ENCODE data around the gene CCDC69. TPM values are rescaled to one million over a fixed set of nuclear protein-coding genes. Genes with fewer than 3 reads are reported as not detected.

CCDC69 gene
- total and polyA plus RNA-seq, 3 experiments from 2014 or later = 47.9 to 134 (median 50.5) TPM

DNA sequence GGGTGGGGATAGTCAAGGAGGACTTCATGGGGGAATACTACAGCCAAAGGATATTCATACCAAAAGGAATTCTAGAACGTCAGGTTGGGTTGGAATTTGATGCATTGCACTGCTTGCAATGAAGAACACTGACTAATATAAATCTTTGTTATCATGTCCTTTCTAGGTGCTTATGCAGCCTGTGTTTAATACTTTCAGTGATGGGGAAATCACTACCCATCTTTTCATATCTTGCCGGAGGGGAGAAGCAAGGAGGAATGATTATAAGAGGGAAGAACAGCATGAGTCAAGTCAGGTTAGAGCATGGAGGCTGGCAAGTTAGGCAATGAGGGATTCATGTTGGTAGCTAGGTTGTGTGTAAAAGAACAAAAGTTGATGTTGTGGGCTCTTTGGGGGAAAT, 5.1 kb upstream of the CCDC69 start:
- ChIA-PET CTCF (interaction anchor here (1.6 to 2.0 kb wide), 3 partner anchors 9 to 64 kb away, joined by 9 to 12 read pairs (median 10); no protein-coding TSS in a partner anchor), POLR2A (interaction anchor here (1.0 kb wide), 1 partner anchor 23 kb away, joined by 3 read pairs; no protein-coding TSS in a partner anchor)
- DNase-seq = no peak
- Histone ChIP-seq H3K36me3 (ENCODE audit: insufficient read depth, low read length) (no peaks in the 10 kb centered on the region), H3K27me3 (ENCODE audit: insufficient read depth, low read length, poor library complexity, severe bottlenecking) (no peaks in the 10 kb centered on the region), H3K27ac (ENCODE audit: low read depth, low read length) (no peak overlapping the region), H3K4me3 (ENCODE audit: low read length) (no peak overlapping the region), H3K4me1 (ENCODE audit: insufficient read depth, low read length) (peaks cover 23% of the 10 kb centered on the region), H3K9me3 (ENCODE audit: low read length) (no peaks in the 10 kb centered on the region)
- Mint-ChIP-seq H3K4me1 (peaks cover 15 to 27% (median 18%) of the 10 kb centered on the region in 3 donors), H3K36me3 (no peaks in the 10 kb centered on the region), H3K4me3 (no peak overlapping the region), H3K9me3 (no peaks in the 10 kb centered on the region), H3K27me3 (peaks cover 0 to 3% of the 10 kb centered on the region in 2 donors), H3K27ac (no peak overlapping the region)

DNA sequence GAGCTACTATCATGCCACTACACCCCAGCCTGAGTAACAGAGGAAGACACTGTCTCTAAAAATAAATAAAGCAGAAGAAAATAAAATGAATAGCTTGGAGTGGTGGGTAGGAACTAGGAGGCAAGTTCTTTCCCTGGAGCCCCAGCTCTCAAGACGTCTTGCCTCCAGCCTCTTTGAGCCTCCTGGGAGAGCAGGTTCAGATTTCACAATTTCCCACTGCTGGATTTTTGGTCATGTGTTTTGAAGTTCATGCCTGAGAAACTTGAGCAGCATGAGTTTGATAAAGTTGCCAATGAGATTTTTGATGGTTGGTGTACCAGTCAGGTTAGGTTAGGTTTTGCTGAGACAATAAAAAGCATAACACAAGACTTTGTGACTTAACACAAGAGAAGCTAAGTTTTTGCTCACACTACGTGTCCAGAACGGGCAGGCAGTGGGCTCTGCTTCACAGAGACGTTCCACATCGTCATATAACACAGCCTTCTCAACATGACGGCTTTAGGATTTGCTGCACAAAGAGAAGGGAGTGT, 4.1 kb upstream of the CCDC69 start:
- Histone ChIP-seq H3K4me3 (ENCODE audit: low read length) (no peak overlapping the region), H3K27me3 (ENCODE audit: insufficient read depth, low read length, poor library complexity, severe bottlenecking) (no peaks in the 10 kb centered on the region), H3K36me3 (ENCODE audit: insufficient read depth, low read length) (no peaks in the 10 kb centered on the region), H3K4me1 (ENCODE audit: insufficient read depth, low read length) (peaks cover 20% of the 10 kb centered on the region), H3K27ac (ENCODE audit: low read depth, low read length) (no peak overlapping the region), H3K9me3 (ENCODE audit: low read length) (no peaks in the 10 kb centered on the region)
- DNase-seq = no peak
- Mint-ChIP-seq H3K4me1 (peaks cover 12 to 21% (median 18%) of the 10 kb centered on the region in 3 donors), H3K27me3 (peaks cover 0 to 3% of the 10 kb centered on the region in 2 donors), H3K27ac (peak overlapping the region in 3 of 8 donors; percentile 35 to 57 (median 36)), H3K4me3 (no peak overlapping the region), H3K9me3 (no peaks in the 10 kb centered on the region), H3K36me3 (peaks cover 0 to 8% (median 0%) of the 10 kb centered on the region in 3 donors)
- ChIA-PET POLR2A (no interaction called here), CTCF (interaction anchor here (0.9 to 1.6 kb wide), 4 partner anchors 10 to 63 kb away, joined by 3 to 10 read pairs (median 4); no protein-coding TSS in a partner anchor)

DNA sequence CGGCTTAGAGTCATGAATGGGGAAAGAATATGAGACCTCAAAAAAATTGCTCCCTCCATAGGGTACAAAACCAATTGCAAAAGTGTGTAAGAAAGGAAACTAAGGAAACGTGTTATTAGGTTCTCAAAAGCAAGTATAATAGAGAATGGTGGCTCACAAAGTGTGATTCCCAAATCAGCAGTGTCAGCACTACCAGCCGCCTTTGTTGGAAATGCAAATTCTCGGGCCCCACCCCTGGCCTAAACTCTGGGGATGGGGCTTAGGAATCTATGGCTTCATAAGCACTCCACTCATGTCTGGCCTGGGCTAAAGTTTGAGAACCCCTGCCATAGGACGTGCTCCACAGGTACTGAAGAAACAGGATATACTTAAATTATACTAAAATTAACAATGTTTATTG, 1.6 kb upstream of the CCDC69 start:
- Mint-ChIP-seq H3K27me3 (peaks cover 0 to 3% of the 10 kb centered on the region in 2 donors), H3K4me1 (peaks cover 37 to 43% (median 40%) of the 10 kb centered on the region in 3 donors), H3K4me3 (peak overlapping the region in 6 of 7 donors; percentile 52 to 93 (median 80)), H3K27ac (peak overlapping the region; percentile 91 to 99 (median 96)), H3K9me3 (no peaks in the 10 kb centered on the region), H3K36me3 (peaks cover 0 to 26% (median 2%) of the 10 kb centered on the region in 3 donors)
- H3K9me3 ChIP-seq (ENCODE audit: low read length) = no peaks in the 10 kb centered on the region
- H3K27ac ChIP-seq (ENCODE audit: low read depth, low read length) = no peak overlapping the region
- DNase-seq = no peak
- no peaks in the 10 kb centered on the region for H3K36me3 ChIP-seq (ENCODE audit: insufficient read depth, low read length)
- peak overlapping the region; percentile 9 for H3K4me3 ChIP-seq (ENCODE audit: low read length)
- ChIA-PET POLR2A (interaction anchor here (0.6 to 4.6 kb wide), 3 partner anchors 9 to 27 kb away, joined by 3 to 74 read pairs (median 14); no protein-coding TSS in a partner anchor), CTCF (interaction anchor here (1.1 to 6.2 kb wide), 6 partner anchors 11 to 174 kb away, joined by 3 to 69 read pairs (median 20); partner anchors contain the start of gene GM2A)
- H3K4me1 ChIP-seq (ENCODE audit: insufficient read depth, low read length) = peaks cover 45% of the 10 kb centered on the region
- H3K27me3 ChIP-seq (ENCODE audit: insufficient read depth, low read length, poor library complexity, severe bottlenecking) = no peaks in the 10 kb centered on the region

DNA sequence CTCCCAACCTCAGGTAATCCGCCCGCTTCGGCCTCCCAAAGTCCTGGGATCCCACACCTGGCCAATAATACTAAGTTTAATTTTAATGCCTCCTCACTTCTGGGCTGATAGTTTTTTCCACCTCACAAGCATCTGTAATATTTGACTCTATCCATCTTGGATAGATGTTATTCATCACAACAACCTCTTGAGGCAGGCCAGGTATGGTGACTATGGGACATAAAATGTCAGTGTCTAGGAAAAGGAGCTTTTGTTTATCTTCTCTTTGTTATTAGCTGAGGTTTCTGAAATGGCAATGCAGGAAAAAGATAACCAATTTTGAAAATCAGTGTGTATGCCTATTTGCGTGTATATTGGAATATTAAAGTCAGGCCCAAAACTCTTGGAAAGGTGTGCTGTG, 1.2 kb upstream of the CCDC69 start:
- H3K9me3 ChIP-seq (ENCODE audit: low read length) = no peaks in the 10 kb centered on the region

DNA sequence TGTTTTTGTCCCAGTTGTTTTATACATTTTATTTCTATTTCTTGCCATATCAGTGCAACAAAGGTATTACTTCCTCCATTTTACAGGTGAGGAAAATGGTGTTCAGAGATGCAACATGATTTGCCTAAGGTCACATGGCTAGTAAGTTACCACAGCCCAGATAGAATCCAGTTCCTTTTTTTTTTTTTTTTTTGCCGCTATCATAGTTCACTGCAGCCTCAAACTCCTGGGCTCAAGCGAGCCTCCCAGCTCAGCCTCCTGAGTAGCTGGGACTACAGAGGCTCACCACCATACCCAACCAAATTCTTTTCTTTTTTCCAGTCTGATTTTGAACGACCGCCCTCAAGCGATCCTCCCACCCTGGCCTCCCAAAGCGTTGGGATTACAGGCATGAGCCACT, 480 bp upstream of the CCDC69 start:
- H3K4me1 ChIP-seq (ENCODE audit: insufficient read depth, low read length) = peaks cover 56% of the 10 kb centered on the region
- DNase-seq = peak in 1 of 5 donors; percentile 40
- H3K27ac ChIP-seq (ENCODE audit: low read depth, low read length) = peak overlapping the region; percentile 86
- ChIA-PET CTCF (interaction anchor here (0.7 to 6.2 kb wide), 11 partner anchors 11 to 109 kb away, joined by 3 to 69 read pairs (median 6); partner anchors contain the start of gene GM2A), POLR2A (interaction anchor here (0.7 to 4.6 kb wide), 12 partner anchors 10 to 524 kb away, joined by 3 to 74 read pairs (median 6); partner anchors contain the start of genes GM2A and TNIP1)
- peaks cover 47 to 54% (median 52%) of the 10 kb centered on the region in 3 donors for H3K4me1 Mint-ChIP-seq
- H3K9me3 ChIP-seq (ENCODE audit: low read length) = no peaks in the 10 kb centered on the region
- H3K4me3 ChIP-seq (ENCODE audit: low read length) = peak overlapping the region; percentile 92
- H3K36me3 Mint-ChIP-seq = peaks cover 0 to 34% (median 2%) of the 10 kb centered on the region in 3 donors
- H3K27me3 Mint-ChIP-seq = no peaks in the 10 kb centered on the region
- peak overlapping the region; percentile 80 to 98 (median 89) for H3K4me3 Mint-ChIP-seq
- H3K27ac Mint-ChIP-seq = peak overlapping the region; percentile 91 to 99 (median 96)
- no peaks in the 10 kb centered on the region for H3K36me3 ChIP-seq (ENCODE audit: insufficient read depth, low read length)
- no peaks in the 10 kb centered on the region for H3K27me3 ChIP-seq (ENCODE audit: insufficient read depth, low read length, poor library complexity, severe bottlenecking)
- H3K9me3 Mint-ChIP-seq = no peaks in the 10 kb centered on the region

More for the DNA sequence above, 1.2 kb upstream of the CCDC69 start:
- Histone ChIP-seq H3K4me3 (ENCODE audit: low read length) (peak overlapping the region; percentile 9), H3K4me1 (ENCODE audit: insufficient read depth, low read length) (peaks cover 49% of the 10 kb centered on the region), H3K36me3 (ENCODE audit: insufficient read depth, low read length) (no peaks in the 10 kb centered on the region), H3K27ac (ENCODE audit: low read depth, low read length) (no peak overlapping the region), H3K27me3 (ENCODE audit: insufficient read depth, low read length, poor library complexity, severe bottlenecking) (no peaks in the 10 kb centered on the region)
- H3K9me3 Mint-ChIP-seq = no peaks in the 10 kb centered on the region
- peak overlapping the region; percentile 52 to 98 (median 87) for H3K4me3 Mint-ChIP-seq
- DNase-seq = no peak
- H3K4me1 Mint-ChIP-seq = peaks cover 41 to 47% (median 45%) of the 10 kb centered on the region in 3 donors
- peak overlapping the region; percentile 91 to 99 (median 96) for H3K27ac Mint-ChIP-seq
- ChIA-PET CTCF (interaction anchor here (1.1 to 6.2 kb wide), 7 partner anchors 11 to 173 kb away, joined by 3 to 69 read pairs (median 16); partner anchors contain the start of gene GM2A), POLR2A (interaction anchor here (0.6 to 4.6 kb wide), 5 partner anchors 9 to 62 kb away, joined by 3 to 74 read pairs (median 8); no protein-coding TSS in a partner anchor)
- H3K27me3 Mint-ChIP-seq = peaks cover 0 to 2% of the 10 kb centered on the region in 2 donors
- peaks cover 0 to 30% (median 2%) of the 10 kb centered on the region in 3 donors for H3K36me3 Mint-ChIP-seq

DNA sequence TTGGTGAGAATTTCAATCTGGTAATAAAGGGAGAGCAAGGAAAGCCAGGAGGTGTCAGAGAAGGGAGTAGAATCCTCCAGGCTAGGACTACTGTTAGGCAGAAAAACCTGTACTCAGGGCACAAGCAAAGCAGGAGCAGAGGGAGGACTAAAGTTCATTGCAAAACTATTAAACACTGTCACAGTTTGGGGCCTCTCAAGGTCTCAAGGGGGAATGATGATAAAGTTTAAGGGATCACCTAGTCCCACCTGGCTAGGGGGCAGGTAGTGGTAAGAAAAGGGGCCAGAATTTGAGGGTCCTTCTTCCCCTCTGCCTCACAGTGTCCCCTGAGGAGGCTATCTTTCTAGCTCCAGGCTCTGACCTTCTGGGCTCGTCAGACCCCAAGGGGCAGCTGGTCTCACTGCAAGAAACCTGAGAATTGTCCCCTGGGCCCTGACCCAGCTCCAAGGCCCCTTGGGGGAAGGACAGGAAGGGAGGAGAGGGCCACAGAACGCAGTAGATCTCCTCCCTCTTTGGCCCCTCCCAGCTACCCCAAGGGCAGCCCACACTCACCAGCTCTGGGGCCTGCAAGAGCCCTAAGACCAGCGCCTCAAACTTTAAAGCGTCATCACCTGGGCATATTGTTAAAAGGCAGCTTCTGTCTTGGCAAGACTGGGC, 974 bp downstream of the CCDC69 start:
- Histone ChIP-seq H3K36me3 (ENCODE audit: insufficient read depth, low read length) (no peaks in the 10 kb centered on the region), H3K9me3 (ENCODE audit: low read length) (no peaks in the 10 kb centered on the region), H3K4me3 (ENCODE audit: low read length) (peak overlapping the region; percentile 92), H3K27ac (ENCODE audit: low read depth, low read length) (peak overlapping the region; percentile 86), H3K4me1 (ENCODE audit: insufficient read depth, low read length) (peaks cover 70% of the 10 kb centered on the region), H3K27me3 (ENCODE audit: insufficient read depth, low read length, poor library complexity, severe bottlenecking) (no peaks in the 10 kb centered on the region)
- ChIA-PET POLR2A (interaction anchor here (0.7 to 4.6 kb wide), 10 partner anchors 10 to 142 kb away, joined by 3 to 74 read pairs (median 6); partner anchors contain the start of genes GM2A and TNIP1), CTCF (interaction anchor here (0.9 to 6.2 kb wide), 14 partner anchors 9 to 108 kb away, joined by 3 to 69 read pairs (median 6); partner anchors contain the start of gene GM2A)
- Mint-ChIP-seq H3K27ac (peak overlapping the region; percentile 91 to 99 (median 96)), H3K27me3 (no peaks in the 10 kb centered on the region), H3K9me3 (no peaks in the 10 kb centered on the region), H3K4me3 (peak overlapping the region; percentile 80 to 98 (median 89)), H3K36me3 (peaks cover 0 to 49% (median 5%) of the 10 kb centered on the region in 3 donors), H3K4me1 (peaks cover 62 to 68% (median 66%) of the 10 kb centered on the region in 3 donors)
- DNase-seq = peak; percentile 38 to 75 (median 49)

DNA sequence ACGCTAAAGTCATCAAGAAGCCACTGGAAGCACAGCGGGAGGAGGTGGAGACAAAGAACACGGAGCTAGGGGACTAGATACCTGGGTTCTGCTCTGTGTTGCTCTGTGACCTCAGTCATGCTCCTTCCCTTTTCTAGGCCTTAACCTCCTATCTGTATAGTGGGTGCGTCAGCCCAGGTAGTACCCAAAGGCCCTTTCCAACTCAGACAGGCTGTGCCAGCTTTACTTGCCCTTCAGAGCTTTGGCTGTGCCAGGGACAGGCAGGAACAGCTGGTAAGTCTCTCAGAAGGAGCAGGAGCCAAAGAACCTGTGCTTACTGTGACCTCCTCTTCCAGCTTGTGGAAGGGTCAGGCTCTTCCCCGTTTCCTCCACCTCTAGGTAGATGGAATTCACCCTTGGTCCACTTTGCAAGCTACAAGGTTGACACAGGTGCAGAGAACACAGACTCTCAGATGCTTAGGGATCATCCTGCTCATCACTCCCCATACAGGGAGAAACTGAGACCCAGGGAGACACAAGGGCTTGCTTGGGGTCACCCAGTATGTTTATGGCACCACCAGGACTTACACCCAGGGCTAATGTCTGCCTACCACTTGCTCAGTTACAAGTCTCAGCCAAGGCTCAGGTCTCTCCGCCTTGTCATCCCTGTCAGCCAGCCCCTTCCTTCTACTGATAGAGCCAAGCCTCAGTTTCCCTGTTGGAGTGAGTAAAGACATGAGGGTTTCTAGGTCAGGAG, 1.7 kb downstream of the CCDC69 start:
- ChIA-PET POLR2A (interaction anchor here (0.5 to 4.6 kb wide), 4 partner anchors 9 to 72 kb away, joined by 3 to 74 read pairs (median 5); no protein-coding TSS in a partner anchor), CTCF (interaction anchor here (0.9 to 6.2 kb wide), 12 partner anchors 9 to 107 kb away, joined by 3 to 69 read pairs (median 6); no protein-coding TSS in a partner anchor)
- Mint-ChIP-seq H3K27me3 (no peaks in the 10 kb centered on the region), H3K9me3 (no peaks in the 10 kb centered on the region), H3K36me3 (peaks cover 0 to 56% (median 8%) of the 10 kb centered on the region in 3 donors), H3K4me3 (peak overlapping the region; percentile 80 to 98 (median 89)), H3K4me1 (peaks cover 69 to 75% (median 73%) of the 10 kb centered on the region in 3 donors), H3K27ac (peak overlapping the region; percentile 91 to 99 (median 96))
- Histone ChIP-seq H3K27me3 (ENCODE audit: insufficient read depth, low read length, poor library complexity, severe bottlenecking) (no peaks in the 10 kb centered on the region), H3K4me3 (ENCODE audit: low read length) (peak overlapping the region; percentile 92), H3K27ac (ENCODE audit: low read depth, low read length) (peak overlapping the region; percentile 86), H3K9me3 (ENCODE audit: low read length) (no peaks in the 10 kb centered on the region), H3K4me1 (ENCODE audit: insufficient read depth, low read length) (peaks cover 77% of the 10 kb centered on the region), H3K36me3 (ENCODE audit: insufficient read depth, low read length) (no peaks in the 10 kb centered on the region)
- DNase-seq = no peak

All from CD8-positive, alpha-beta memory T cell (primary cell).